CD4-positive, alpha-beta T cell treated with Interleukin-15 for 1 hour (primary cell): ENCODE data around the gene CDH20.

Experiments
- DNase-seq: peaks from one replicate; pipeline ENCODE4 v3.0.0-alpha.2; 2020

The CDH20 gene

DNA sequence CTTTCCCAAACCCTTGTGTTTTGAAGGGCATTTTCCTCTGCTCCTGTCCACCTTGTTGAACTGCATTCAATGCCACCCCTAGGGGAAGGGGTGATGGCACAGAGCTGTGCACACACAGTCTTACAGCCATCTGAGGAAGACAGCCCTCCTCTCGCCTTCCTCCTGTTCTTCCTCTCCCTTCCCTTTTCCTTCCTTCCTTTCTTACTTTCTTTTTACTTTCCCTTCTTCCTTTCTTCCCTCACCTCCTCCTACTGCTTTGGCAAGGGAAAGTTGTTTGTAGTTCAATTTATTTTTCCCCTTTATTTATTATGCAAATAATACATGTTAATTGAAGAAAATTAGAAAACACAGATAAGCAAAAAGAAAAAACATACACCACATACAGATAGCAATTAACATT, 99.4 kb downstream of the CDH20 start:
- no peak for DNase-seq

DNA sequence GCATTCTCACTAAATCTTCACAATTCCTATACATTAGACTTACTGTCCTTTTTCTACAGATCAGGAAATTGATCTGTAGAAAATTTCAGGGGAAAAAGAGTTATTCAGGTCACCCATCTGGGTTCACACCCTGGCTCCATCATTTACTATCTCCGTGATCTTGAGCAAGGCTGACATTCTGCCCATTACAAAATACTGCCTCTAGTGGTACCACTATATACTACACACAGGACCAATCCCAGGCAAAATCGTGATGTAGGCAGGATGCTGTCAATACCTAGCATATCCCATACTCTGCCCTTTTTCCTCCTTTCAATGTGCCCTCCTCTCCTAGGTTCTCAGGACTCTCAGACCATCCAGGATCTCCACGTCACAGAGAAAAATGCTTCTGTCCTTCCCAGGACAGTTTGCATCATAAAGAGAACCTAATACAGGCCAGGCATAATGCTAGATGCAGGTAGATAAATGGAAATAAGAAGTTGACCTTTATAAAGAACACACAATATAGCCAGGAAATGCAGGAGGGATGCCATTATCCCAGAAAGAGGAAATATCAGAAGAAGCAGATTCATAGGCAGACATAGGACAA, 101.9 kb downstream of the CDH20 start:
- DNase-seq: no peak

DNA sequence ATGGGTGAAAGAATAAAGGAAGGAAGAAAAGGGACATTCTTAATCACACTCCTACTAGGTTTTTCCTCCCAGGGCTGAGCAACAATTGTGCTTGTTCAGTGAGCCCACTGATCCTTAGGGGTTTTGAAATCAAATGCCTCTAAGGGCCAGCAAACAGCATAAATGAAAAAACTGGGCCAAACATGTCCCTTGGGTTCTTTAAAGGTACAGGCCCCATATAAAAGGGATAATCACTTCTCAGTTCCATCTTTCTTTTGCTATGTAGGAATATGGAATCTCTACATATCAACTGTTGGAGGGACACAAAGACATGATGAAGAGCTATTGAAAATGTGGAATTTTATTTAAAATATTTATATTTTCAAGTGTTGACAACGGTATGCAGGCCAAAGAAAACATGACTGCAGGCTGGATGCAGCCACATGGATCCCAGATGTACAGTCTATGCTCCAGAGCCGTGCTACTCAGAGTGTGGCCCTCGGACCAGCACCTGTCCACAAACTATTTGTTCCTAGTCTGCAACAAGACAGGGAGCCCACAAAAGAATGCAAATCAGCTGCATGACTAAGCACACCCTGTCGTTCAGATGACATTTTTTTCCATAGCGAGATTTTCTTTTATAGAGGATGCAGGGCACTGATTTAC, 110.0 kb downstream of the CDH20 start:
- DNase-seq: no peak

DNA sequence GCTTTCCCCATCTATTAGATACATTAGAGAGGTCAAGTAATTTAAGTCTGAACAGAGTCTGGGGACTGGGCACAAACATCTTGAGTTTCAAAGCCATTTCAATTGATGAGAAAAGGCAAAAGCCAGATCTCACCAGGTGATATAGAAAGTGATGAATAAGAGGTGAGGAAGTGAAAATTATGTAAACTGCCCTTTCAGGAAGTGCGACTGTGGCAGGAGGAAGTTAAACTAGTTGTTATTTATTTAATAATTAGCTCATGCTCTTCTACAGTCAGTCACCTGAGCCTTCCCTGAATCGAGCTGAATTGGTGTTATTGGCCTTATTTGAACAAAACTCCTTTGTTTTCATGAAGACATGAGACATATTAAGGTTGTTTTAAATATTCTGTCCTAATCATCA, 115.1 kb downstream of the CDH20 start:
- no peak for DNase-seq

DNA sequence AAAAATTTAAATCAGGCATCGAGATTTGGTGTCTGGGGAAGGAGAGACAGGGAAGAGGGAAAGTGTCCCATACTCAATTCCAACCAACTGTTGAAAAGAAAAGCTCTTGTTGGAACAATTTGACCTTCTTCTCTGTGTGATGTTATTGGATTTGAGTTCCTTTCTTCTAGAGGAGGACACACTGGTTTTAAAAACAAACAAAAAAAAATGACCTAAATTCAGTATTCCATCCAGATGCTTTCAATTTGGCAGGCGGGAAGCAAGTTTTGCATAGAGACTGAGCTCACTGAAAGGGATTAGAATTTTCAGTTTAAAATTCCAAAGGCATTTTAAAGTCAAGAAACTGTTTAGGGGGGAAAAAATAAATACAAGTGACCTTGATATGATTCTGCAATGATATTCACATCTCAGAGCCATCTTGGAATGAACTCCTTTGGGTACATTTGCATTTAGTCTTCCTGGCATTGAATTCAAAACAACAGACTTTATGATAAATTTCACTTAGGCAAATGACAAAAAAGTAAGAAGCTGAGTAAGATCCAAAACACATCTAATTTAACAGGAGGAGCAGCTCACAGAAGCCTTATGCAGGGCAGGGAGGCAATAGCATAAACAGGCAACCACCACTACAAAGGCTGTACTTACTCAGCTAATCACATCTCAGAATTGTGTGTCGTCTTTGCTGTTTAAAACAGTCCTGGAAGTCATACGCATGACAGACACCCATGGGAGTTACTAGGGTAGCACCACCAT, 126.8 kb downstream of the CDH20 start:
- DNase-seq: no peak

DNA sequence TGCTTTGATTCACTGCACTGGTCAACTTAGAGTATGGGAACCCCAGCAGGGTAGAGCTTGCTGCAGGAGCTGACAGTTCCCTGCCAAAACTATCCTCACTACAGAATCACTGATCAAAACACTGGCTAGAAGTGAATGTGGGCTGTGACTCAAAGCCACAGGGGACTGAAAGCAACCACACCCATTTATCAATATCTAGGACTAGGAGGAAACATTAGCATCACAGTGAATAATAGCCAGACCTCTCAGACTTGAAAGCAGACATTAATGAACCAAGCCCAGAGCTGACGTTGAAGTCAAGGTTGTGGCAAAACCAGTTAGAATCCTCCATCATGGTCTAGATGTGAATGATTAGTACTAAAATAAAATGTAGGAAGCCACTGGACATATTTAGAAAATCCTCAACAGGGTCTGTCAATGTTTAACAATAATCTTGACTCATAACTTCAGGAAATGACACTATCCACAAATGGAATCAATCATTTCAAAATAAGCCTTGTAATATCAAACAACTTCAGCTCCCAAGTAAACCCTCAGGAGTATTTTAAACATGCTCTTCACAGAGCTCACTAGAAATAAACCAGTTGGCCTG, 131.4 kb downstream of the CDH20 start:
- no peak for DNase-seq

DNA sequence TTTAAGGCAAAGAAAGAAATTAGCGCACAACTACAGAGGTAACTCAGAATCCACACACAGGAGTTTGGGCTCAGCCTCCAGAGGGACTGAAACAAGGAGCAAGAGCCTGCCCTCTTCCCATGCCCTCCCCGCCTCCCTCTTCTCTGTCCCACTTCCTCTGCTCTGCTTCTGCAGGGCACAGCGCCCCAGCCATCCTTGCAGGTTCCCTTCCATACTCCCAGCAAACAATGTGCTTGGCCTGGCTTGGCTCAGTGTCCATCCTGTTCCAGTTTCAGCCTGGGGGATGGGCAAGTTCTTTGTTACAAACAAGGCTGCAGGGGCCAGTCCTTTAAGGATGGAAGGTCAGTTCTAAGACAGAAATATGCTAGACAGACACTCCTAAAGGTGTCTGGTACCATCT, 133.5 kb downstream of the CDH20 start:
- no peak for DNase-seq

DNA sequence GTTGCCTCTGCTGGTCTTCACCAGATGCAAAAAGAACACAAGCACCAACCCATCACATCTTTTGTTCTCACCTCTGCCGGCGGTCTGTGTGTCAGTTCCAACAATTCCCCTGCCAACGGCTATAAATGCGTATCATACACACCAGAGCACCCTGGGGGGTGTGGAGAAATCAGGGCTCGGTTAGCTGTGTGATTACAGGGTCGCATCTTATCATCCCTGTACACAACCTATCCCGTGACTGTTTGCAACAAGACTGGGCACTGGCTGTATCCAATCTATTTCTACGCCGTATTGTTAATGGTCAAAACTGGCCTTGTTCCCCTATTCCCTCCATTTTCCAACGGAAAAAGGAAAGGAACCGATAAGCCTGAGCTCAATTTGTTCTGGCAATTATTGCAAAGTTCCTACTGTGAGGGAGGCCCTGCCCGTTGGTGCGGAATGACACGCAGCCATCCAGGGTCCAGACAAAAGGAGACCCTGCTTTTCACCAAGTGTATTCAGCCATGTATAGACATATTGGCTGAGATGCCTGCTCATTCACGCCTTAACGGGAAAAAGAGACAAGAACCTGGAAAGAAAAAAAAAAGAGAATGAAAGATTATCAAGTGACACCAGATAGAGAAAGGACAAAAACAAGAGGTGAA, 136.9 kb downstream of the CDH20 start:
- no peak for DNase-seq

DNA sequence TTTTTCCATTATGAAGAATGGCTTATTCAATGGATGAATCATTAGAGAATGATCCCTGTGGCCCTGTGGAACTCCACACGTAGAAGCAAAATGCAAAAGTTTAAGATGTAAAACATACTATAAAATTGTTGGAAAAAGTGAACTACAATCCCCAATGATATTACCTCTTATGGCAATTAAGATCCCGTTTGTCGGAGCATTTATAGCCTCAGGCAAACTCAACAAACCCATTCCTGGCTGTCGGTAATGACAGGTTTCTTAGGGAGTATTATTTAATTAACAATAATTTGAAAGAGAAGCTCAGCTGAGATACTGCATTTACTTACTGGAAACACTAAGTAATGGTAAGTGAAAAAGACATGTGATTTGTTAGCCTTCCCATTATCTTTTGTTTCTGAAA, 138.3 kb downstream of the CDH20 start:
- no peak for DNase-seq

DNA sequence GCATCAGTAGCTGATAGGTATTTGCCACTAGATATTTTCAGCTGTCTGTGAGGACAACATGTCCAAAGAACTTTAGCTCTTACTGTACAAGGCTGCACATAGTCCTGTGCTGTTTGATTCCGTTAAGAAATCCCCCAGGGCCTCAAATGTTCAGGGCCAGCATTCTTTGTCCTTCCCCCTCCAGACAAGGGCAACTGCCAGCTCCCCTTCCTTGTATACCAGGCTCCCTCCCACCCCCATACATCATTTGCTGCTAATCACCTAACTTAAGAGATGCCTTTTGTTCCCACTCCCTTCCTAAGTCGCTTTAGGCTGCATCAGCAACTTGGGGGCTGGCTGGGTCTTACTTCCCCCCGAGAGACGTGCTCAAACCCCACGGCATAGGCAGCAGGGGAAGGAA, 138.7 kb downstream of the CDH20 start:
- DNase-seq: no peak

DNA sequence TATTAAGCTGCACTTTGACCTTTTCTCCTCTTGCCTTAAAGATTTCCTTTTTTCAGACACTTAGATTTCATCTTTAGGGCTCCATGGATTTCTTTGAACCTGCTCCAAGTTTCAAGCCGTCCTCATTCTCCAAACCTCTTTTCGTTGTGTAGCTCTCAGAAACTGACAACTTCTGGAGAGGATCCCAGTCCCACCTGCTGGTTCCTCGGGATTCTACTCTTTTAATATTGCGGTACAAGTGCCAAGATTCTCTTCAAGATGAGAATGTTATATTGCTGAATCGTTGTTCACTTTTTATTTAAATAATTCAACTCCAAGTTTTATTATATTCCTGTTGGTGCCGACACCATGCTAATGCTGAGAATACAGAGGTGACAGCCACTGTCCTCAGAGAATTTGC, 141.1 kb downstream of the CDH20 start:
- DNase-seq: no peak

DNA sequence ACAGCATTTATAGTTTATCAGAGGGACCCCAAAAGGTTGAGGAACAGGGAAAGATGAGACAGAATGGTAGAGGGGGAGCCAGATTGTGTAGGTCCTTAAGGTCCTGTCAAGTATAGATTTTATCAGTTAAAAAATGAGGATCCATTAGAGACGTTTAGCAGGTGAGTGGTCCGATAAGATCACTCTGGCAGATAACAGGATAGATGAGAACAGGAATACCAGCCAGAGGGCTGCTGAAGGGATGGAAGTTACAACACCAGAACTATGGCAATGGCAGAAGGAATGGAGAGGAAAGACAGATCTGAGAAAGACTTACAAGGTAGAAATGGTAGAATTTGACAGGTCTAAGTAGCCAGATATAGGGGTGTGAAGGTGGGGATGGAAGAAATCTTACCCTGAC, 141.7 kb downstream of the CDH20 start:
- DNase-seq: no peak

DNA sequence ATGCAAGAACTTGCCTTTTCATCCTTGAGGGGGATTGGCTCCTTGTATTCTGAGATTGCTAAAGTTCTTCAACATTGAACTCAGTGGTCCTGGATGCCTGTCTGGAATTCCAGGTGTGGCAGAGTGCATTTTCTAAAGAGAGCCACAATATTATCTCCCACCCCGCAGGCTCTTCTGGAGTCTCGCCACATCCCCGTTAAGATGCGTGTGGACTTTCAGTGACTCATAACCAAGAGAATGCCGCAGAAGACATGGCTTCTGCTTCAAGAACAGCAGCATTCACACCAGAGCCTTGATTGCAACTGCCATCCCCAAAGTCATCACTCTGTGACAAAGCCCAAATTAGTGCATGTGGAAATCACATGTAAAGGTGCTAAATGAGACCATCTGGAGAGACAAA, 142.7 kb downstream of the CDH20 start:
- no peak for DNase-seq

DNA sequence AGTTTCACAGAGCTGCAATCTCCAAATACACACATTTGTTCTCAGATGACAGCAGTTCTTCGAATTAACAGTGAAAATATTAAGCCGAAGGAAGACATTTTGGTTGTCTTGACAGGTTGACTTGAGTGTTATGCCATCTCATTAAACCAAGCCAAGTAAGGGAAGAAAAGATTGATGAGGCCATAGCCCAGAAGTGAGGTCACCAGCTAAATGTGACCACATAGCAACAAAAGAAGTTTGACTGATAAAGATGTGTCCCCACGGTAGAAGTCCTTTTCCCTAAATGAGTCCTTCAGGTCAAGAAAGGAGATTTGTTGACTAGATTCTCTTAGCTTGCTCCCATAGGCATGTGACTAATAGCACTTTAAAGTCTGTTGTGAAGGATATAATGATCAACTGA, 156.1 kb downstream of the CDH20 start:
- DNase-seq: no peak

DNA sequence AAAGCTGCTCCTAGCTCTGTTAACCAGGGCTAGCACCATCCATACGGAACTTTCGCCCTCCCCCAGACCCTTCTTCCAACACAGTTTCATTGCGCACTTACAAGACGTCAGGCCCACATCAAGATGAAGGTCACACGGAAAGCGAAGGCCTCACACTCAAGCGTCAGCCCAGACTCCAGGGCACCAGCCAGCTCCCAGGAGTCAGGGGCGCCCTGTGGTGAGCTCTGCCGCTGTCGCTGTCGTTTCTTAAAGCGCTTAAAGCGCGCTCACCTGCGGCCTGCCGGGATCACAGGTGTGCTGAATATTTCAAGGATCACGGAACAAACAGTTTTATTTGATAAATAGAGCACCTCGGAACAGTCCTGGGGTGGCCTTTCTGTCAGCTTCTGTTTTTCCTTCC, 163.1 kb downstream of the CDH20 start:
- no peak for DNase-seq

DNA sequence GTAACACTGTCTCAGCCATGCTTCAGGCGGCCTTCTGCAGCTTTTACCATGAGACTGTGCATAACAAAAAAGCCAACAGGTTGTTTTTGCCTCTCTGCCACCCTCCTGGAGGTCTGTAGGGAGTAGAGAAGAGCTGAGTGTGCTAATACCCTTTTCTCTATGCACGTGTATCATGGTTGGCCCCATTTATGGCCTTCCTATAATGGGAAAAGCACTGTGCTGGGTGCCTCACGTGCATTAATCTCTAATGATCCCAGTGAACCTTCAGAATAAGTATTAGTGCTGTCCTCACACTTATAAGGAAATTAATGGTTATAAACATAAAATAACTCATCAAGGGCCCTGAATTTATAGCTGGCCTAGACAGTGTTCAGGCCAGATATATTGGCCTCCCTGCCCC, 164.2 kb downstream of the CDH20 start:
- DNase-seq: no peak

DNA sequence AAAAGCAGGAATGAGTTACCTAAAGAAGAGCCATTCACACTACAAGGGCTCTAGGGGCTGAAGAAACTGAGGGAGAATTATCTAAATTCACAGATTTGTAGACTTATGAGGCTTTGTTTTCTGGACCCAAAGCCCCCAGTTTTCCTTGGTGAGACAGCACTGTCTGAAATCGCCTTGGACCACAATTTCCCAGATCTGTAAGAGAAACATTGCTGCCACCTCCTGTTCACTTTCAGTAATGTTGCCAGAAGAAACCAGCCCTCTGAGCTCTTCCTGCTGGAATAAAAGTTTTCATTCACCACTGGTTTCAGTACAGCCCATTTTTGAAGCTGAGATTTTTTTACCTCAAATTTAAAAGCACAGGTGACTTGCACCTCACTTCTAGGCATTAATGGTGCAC, 169.2 kb downstream of the CDH20 start:
- DNase-seq: no peak

DNA sequence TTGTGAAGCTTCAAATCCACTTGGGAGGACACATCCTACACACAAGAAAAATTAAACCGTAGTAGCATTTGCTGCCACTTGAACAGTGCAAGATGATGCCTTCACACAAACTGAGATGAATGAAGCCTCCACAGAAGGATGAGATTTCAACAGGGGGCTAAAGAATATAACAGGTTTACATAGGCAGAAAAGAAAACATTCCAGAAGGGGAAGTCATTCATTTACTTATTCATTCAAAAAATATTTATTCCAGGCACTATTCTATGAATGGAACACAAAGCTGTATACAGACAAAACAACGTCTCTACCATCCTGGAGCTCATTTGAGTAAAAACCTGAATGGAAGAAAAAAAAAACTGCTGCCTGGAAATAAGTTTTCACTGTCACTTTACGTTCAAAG, 170.5 kb downstream of the CDH20 start:
- DNase-seq: no peak

DNA sequence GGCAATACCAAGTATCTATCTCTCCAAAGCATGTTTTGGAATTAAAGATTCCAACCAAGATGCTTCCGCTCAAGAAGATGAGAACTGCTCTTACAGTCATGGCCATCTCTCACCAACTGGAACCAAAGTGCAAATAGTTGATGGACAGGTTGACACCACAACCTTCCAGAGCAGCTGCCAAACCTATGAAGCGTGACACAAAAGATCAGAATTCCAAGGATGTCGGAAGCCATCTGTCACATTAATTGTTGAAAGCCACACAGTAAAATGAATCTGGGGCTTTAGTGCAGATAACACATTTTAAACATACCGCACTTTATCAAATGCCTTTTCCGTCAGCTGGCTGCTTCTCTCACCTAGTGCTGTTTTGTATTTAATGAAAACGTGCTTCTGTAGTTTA, 195.7 kb downstream of the CDH20 start:
- DNase-seq: no peak

DNA sequence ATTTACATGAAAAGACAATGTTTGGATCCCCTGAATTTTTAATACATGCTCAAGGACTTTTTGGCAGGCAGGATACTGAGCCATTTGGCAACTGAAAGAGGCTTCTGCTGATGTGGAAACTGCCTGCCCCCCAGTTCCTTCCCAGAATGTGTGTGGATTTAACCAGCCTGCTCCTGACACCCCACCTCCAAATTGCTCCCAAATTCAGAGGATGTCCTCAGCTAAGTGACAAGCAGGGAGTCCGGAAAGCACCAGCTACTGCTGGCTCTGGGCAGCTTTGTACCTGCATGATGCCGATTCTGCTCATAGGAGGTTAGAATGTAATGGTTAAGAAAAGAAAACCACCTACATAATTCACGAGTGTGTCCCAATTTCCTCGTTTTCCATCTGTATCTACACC, 197.5 kb downstream of the CDH20 start:
- DNase-seq: no peak

DNA sequence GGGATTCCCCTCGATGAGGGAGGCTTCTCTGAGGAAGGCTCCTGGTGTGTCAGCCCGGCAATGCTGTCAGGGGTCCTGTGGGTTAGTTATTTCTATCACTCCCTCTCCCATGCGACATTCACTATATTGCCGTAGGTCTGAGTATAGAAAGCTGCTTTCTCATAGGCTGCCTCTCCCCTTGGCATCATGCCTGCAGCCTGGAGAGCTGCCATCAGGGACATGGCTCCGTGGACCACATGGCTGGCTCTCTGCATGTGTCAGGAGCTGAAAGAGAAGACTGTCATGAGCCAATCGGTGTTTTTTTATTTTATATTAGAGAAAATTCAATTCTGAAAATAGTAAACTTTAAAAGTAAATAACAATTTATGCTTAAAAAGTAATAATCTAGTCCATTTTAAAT, 198.0 kb downstream of the CDH20 start:
- DNase-seq: no peak

DNA sequence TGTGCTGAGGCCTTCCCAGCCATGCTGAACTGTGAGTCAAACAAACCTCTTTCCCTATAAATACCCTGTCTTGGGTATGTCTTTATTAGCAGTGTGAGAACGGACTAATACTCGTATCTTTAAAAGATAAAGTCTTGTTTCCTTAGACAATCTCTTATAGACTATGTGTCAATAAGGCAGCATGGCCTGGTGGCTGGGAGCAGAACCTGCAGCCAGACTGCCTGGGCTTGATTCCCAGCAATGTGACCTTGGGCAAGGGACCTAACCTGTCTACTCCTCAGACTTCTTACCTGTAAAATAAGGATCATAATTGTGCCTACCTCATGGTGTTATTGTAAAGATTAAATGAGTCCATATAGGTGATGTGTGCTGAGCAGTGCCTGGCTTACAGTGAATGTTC, 198.7 kb downstream of the CDH20 start:
- no peak for DNase-seq

DNA sequence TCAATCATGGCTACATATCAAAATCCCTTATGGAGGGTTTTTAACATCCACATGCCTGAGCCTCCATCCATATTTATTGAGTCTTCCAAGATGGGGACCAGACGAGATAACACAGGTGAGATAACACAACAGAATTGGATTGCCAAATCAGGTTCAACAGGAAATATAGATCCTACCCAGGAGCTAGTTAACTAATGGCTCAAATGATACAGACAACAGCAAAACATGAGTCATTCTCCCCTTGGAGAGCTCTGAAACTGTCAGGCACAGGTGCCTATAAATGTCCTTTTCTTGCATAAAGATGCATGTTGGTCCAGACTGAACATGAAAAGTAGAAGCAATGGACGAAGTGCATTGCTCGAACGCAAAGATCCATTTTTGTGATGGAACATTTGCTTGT, 202.2 kb downstream of the CDH20 start:
- no peak for DNase-seq

DNA sequence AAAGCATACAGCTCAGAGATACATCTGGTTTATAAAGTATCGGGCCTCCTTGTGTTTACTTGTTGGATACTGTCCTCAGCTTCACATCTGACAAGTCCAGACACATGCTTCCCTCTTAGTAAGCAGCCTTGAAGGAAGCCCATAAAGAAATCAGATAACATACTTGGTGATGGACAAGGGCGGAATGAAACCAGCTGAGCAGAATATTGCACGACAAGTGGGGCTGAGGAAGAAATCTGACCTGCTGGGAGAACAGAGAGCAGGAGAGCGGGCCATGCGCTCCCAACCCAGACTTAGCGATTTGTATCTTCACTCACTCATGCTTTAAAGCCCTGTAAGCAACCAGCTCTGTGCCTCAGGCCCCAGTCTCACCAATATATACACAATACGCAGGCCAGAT, 208.4 kb downstream of the CDH20 start:
- DNase-seq: no peak
